Activated CD4-positive, alpha-beta T cell treated with anti-CD3 and anti-CD28 coated beads, Interleukin-2, Interleukin-4, amounts not matched to agents 100 ng/mL and 50 ng/mL, durations not matched to agents 16 hours and 8 hours (primary cell): Measurements from ENCODE around the gene CTIF.

Experiments
- DNase-seq: peaks from one replicate; pipeline ENCODE4 v3.0.0-alpha.2; 2020; ENCODE audit warnings: low spot score

CTIF gene

GRCh38 chr18:48886520-48887293 is 347.9 kb downstream of the CTIF start:
- DNase-seq = no peak

- DNase-seq = no peak
Measured at GRCh38 chr18:48887294-48887904, 348.6 kb downstream of the CTIF start.

GRCh38 chr18:48887905-48888772 is 349.3 kb downstream of the CTIF start:
- DNase-seq = no peak

- no peak for DNase-seq
Measured at GRCh38 chr18:48888773-48889080, 349.9 kb downstream of the CTIF start.

- no peak for DNase-seq
Measured at GRCh38 chr18:48889115-48889941, 350.5 kb downstream of the CTIF start.

- no peak for DNase-seq
Measured at GRCh38 chr18:48889981-48890762, 351.3 kb downstream of the CTIF start.

GRCh38 chr18:48891721-48892120 is 352.9 kb downstream of the CTIF start:
- no peak for DNase-seq

GRCh38 chr18:48892146-48892855 is 353.5 kb downstream of the CTIF start:
- DNase-seq = no peak

GRCh38 chr18:48893061-48893607 is 354.3 kb downstream of the CTIF start:
- no peak for DNase-seq

GRCh38 chr18:48893608-48894600 is 355.1 kb downstream of the CTIF start:
- no peak for DNase-seq

- no peak for DNase-seq
Measured at GRCh38 chr18:48894799-48895346, 356.0 kb downstream of the CTIF start.

- no peak for DNase-seq
Measured at GRCh38 chr18:48896326-48896874, 357.6 kb downstream of the CTIF start.

GRCh38 chr18:48896875-48897511 is 358.2 kb downstream of the CTIF start:
- no peak for DNase-seq

GRCh38 chr18:48897531-48897930 is 358.7 kb downstream of the CTIF start:
- no peak for DNase-seq

- DNase-seq = no peak
Measured at GRCh38 chr18:48898521-48898920, 359.7 kb downstream of the CTIF start.

GRCh38 chr18:48899558-48900174 is 360.8 kb downstream of the CTIF start:
- DNase-seq = no peak

- DNase-seq = no peak
Measured at GRCh38 chr18:48900469-48900868, 361.6 kb downstream of the CTIF start.
